ENCODE results near the gene HLA-DOA. TPM values are rescaled to one million over a fixed set of nuclear protein-coding genes. Genes with fewer than 3 reads are reported as not detected.
A peak's percentile ranks its signal among the peaks of the same experiment; 100 is the strongest.

Gene HLA-DOA
- total and polyA plus RNA-seq, 10 of the 15 experiments (the other 5 are each of a cell fraction or from before 2014, with no cell fraction given) = 8.8 to 108 (median 58.3) TPM

GRCh38 chr6:33028220-33028849, 18.9 kb upstream of the HLA-DOA start (continued):
- no peak for TF ChIP-seq REST (IDR thresholded peaks at IDR 0.05; ENCODE audit: low read depth, low read length)
- no peak for TF ChIP-seq ZNF274 (IDR thresholded peaks at IDR 0.05; ENCODE audit: insufficient read depth, insufficient read length)
- TF ChIP-seq POLR2AphosphoS5 (IDR thresholded peaks at IDR 0.05; ENCODE audit: low read length) = peak; percentile 78
- TF ChIP-seq ZNF207 (IDR thresholded peaks at IDR 0.05; ENCODE audit: borderline replicate concordance) = no peak
- TF ChIP-seq NFXL1 (IDR thresholded peaks at IDR 0.05; ENCODE audit: borderline replicate concordance) = no peak
- no peak for TF ChIP-seq RFX5 (IDR thresholded peaks at IDR 0.05; ENCODE audit: low read depth, low read length)
- peak; percentile 23; the same call in 1 of the 2 replicates for TF ChIP-seq ZNF687 (IDR thresholded peaks at IDR 0.05)
- TF ChIP-seq NFIC (IDR thresholded peaks at IDR 0.05; ENCODE audit: low read depth, low read length) = peak; percentile 38; the same call in 1 of the 2 replicates
- TF ChIP-seq PAX5 (IDR thresholded peaks at IDR 0.05; ENCODE audit: borderline replicate concordance, low read depth, low read length) = no peak
- TF ChIP-seq IRF4 (IDR thresholded peaks at IDR 0.05; ENCODE audit: low read depth, low read length) = no peak
- no peak for TF ChIP-seq YBX1 (IDR thresholded peaks at IDR 0.05)
- no peak for TF ChIP-seq NRF1 (conservative IDR thresholded peaks at IDR 0.05; ENCODE audit: low read depth, low read length)
- no peak; the same call in 1 of the 2 replicates for TF ChIP-seq PML (IDR thresholded peaks at IDR 0.05; ENCODE audit: low read length)
- TF ChIP-seq ZNF622 (IDR thresholded peaks at IDR 0.05) = no peak
- TF ChIP-seq BRCA1 (IDR thresholded peaks at IDR 0.05; ENCODE audit: low read depth, low read length) = no peak
- TF ChIP-seq MEF2A (IDR thresholded peaks at IDR 0.05; ENCODE audit: insufficient read depth, low read depth, low read length) = no peak
